Stimulated activated naive B cell treated with anti-CD40 and anti-IgM and Interleukin-4, amounts not matched to agents 10 μg/mL and 1 μg/mL and 100 μg/mL, for 72 hours (primary cell): ENCODE data around the gene BDKRB2.

Source experiments
- ATAC-seq, 2 donors: fragments of 150-1000 bp; cut with Tn5 transposase; replicated peaks; 2 replicates each; pipeline ENCODE4 v1.10.0; 2021; ENCODE audit warnings: moderate library complexity in 1 of 2
- DNase-seq: peaks from one replicate; pipeline ENCODE4 v3.0.0; 2021
- H3K27ac Mint-ChIP-seq: one replicate; pipeline ENCODE4 v1.8.0; 2022; ENCODE audit warnings: mild to moderate bottlenecking, mixed read lengths
- H3K27me3 Mint-ChIP-seq, 2 donors: one replicate each; pipeline ENCODE4 v1.8.0; 2022; ENCODE audit warnings: mixed read lengths in 2 of 2
- H3K36me3 Mint-ChIP-seq, 2 donors: one replicate each; pipeline ENCODE4 v1.8.0; 2022; ENCODE audit warnings: mixed read lengths in 2 of 2, mild to moderate bottlenecking in 1 of 2
- H3K4me1 Mint-ChIP-seq, 2 donors: one replicate each; pipeline ENCODE4 v1.8.0; 2022; ENCODE audit warnings: mixed read lengths in 2 of 2, mild to moderate bottlenecking in 1 of 2
- H3K4me3 Mint-ChIP-seq, 2 donors: one replicate each; pipeline ENCODE4 v1.8.0; 2022; ENCODE audit warnings: mild to moderate bottlenecking in 2 of 2, mixed read lengths in 2 of 2, moderate library complexity in 1 of 2
- H3K9me3 Mint-ChIP-seq, 2 donors: one replicate each; pipeline ENCODE4 v1.8.0; 2022; ENCODE audit warnings: mixed read lengths in 2 of 2, mild to moderate bottlenecking in 1 of 2

The BDKRB2 gene

DNA sequence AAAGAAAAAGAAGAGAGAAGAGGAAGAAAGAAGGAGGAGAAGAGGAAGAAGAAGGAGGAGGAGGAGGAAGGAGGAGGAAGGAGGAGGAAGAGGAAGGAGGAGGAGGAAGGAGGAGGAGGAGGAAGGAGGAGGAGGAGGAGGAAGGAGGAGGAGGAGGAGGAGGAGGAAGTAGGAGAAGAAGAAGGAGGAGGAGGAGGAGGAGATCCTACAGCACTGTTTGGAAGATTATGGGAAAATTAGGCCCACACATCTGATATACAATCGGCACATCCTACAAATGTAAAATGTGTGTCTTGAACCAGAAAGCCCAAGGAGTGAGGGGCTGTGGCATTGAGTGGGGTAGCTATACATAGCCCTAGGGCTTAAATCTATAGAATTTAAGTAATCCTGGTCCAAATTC lies 12.0 kb downstream of the BDKRB2 start:
- Mint-ChIP-seq H3K4me3 (no peak overlapping the region), H3K36me3 (no peaks in the 10 kb centered on the region), H3K4me1 (no peaks in the 10 kb centered on the region), H3K27ac (no peak overlapping the region), H3K9me3 (peaks cover 4 to 6% of the 10 kb centered on the region in 2 donors), H3K27me3 (peaks cover 33 to 41% of the 10 kb centered on the region in 2 donors)
- DNase-seq (no peak), ATAC-seq (no peak)

- H3K9me3 Mint-ChIP-seq, result peaks cover under 1% of the 10 kb centered on the region in 2 donors
- no peak overlapping the region for H3K27ac Mint-ChIP-seq
- no peaks in the 10 kb centered on the region for H3K4me1 Mint-ChIP-seq
- no peak for DNase-seq
- H3K36me3 Mint-ChIP-seq, result no peaks in the 10 kb centered on the region
- ATAC-seq, result no peak
- no peak overlapping the region for H3K4me3 Mint-ChIP-seq
- peaks cover 30 to 41% of the 10 kb centered on the region in 2 donors for H3K27me3 Mint-ChIP-seq
Observed at GRCh38 chr14:96217376-96217913, 12.8 kb downstream of the BDKRB2 start.

DNA sequence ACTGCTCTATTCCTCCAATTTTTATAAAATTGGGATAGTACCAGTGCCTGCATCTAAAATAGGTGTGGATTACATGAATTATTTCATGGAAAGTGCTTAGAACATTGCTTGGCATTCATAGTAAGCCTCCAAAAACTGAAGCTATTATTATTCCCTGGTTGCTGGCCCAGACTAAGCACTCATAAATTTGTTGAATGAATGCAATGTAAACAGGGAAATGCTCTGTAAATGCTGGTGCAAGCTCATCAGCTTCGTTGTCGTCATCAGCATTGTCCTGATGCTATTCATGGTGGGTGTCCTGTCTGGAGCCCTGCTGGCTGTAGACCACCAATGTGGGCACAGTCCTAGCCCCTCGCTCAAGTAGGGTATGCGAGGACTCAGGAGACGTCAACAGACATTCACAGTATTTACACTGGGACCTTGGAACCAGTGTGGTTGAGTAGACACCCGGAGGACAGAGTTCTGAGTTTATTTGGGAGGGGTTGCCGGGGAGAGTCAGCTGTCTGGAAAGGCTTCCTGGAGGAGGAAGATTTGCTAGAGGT lies 16.5 kb downstream of the BDKRB2 start:
- no peaks in the 10 kb centered on the region for H3K36me3 Mint-ChIP-seq
- ATAC-seq (no peak), DNase-seq (no peak)

GRCh38 chr14:96221841-96222240 lies 17.2 kb downstream of the BDKRB2 start:
- peaks cover 12 to 19% of the 10 kb centered on the region in 2 donors for H3K27me3 Mint-ChIP-seq
- DNase-seq (no peak), ATAC-seq (no peak)
- no peaks in the 10 kb centered on the region for H3K36me3 Mint-ChIP-seq
- no peak overlapping the region for H3K4me3 Mint-ChIP-seq
- no peak overlapping the region for H3K27ac Mint-ChIP-seq
- H3K4me1 Mint-ChIP-seq, result no peaks in the 10 kb centered on the region
- no peaks in the 10 kb centered on the region for H3K9me3 Mint-ChIP-seq

More for the DNA sequence above, 16.5 kb downstream of the BDKRB2 start:
- Mint-ChIP-seq H3K27ac (no peak overlapping the region), H3K27me3 (peaks cover 17 to 19% of the 10 kb centered on the region in 2 donors), H3K4me1 (no peaks in the 10 kb centered on the region), H3K4me3 (no peak overlapping the region), H3K9me3 (no peaks in the 10 kb centered on the region)

GRCh38 chr14:96224480-96225096 lies 19.9 kb downstream of the BDKRB2 start:
- ATAC-seq (no peak), DNase-seq (no peak)
- Mint-ChIP-seq H3K27me3 (peaks cover 30 to 31% of the 10 kb centered on the region in 2 donors), H3K4me3 (no peak overlapping the region), H3K36me3 (peaks cover 0 to 4% of the 10 kb centered on the region in 2 donors), H3K9me3 (peaks cover 10 to 12% of the 10 kb centered on the region in 2 donors), H3K4me1 (no peaks in the 10 kb centered on the region), H3K27ac (no peak overlapping the region)

DNA sequence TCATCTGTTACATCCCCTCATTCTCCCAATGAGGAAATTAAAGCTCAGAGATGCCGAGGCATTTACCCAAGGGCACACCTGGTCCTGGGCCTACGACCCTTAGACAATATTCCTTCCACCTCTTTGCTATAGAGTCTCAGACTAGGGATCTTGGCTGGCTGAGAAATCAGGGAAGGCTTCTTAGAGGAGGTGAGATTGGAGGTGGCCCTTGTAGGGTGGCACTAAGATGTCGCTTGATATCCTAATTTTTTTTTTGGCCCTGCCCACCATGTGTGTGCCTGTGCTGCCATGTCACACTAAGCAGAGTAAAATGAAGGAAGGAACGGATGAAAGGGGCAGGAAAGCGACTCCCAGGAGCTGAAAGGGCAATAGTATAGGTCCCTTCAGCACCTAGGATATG lies 20.6 kb downstream of the BDKRB2 start:
- Mint-ChIP-seq H3K27me3 (peaks cover 28 to 33% of the 10 kb centered on the region in 2 donors), H3K4me1 (no peaks in the 10 kb centered on the region), H3K27ac (no peak overlapping the region)

DNA sequence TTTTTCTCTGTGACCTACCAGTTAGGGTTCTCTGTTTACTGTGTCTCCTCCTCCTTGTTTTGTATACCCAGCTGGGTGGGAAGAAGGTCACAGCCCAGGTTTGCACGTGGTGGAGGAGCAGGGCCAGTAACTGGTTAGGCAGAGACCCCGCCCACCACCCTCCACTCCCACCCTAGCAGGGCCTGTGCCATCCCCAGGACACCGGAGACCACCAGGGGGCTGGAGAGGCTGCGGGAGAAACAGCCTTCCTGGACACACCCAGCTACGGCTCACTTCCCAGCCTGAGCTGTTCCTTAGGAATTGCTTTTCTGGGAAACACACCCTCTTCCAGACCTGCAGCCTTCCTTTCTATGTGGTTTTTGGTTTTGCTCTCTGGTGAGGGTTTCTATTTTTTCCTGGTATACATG lies 21.1 kb downstream of the BDKRB2 start:
- Mint-ChIP-seq H3K36me3 (peaks cover 0 to 4% of the 10 kb centered on the region in 2 donors), H3K9me3 (peaks cover 10 to 12% of the 10 kb centered on the region in 2 donors), H3K4me1 (no peaks in the 10 kb centered on the region), H3K4me3 (no peak overlapping the region), H3K27me3 (peaks cover 24 to 27% of the 10 kb centered on the region in 2 donors), H3K27ac (no peak overlapping the region)
- ATAC-seq (no peak), DNase-seq (no peak)

More for the DNA sequence above, 20.6 kb downstream of the BDKRB2 start:
- peaks cover 0 to 4% of the 10 kb centered on the region in 2 donors for H3K36me3 Mint-ChIP-seq
- no peak overlapping the region for H3K4me3 Mint-ChIP-seq
- DNase-seq (no peak), ATAC-seq (no peak)
- peaks cover 10 to 12% of the 10 kb centered on the region in 2 donors for H3K9me3 Mint-ChIP-seq

GRCh38 chr14:96227428-96227827 lies 22.8 kb downstream of the BDKRB2 start:
- Mint-ChIP-seq H3K27ac (no peak overlapping the region), H3K27me3 (peaks cover 16 to 21% of the 10 kb centered on the region in 2 donors), H3K36me3 (peaks cover 0 to 4% of the 10 kb centered on the region in 2 donors), H3K4me1 (no peaks in the 10 kb centered on the region), H3K4me3 (no peak overlapping the region), H3K9me3 (peaks cover 10 to 12% of the 10 kb centered on the region in 2 donors)
- DNase-seq (no peak), ATAC-seq (no peak)

DNA sequence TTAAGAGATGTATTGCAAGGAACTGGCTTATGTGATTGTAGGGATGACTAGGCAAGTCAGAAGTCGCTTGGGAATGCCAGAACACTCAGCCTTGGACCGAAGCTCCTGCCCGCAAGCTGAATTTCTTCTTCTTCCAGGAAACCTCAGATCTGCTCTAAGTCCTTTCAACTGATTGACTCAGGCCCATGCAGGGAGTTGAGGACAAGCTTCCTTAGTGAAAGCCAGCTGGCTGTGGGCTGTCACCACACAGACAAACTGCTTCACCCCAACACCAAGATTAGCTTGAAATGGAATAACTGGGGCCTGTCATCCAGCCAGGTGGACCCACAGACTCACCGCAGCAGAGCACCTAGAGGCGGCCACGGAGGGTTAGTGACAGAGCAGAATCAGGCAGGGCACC lies 24.7 kb downstream of the BDKRB2 start:
- H3K9me3 Mint-ChIP-seq, result peaks cover 10 to 12% of the 10 kb centered on the region in 2 donors
- peaks cover 16 to 21% of the 10 kb centered on the region in 2 donors for H3K27me3 Mint-ChIP-seq
- no peaks in the 10 kb centered on the region for H3K4me1 Mint-ChIP-seq
- ATAC-seq (no peak), DNase-seq (no peak)
- no peak overlapping the region for H3K27ac Mint-ChIP-seq
- peaks cover 0 to 4% of the 10 kb centered on the region in 2 donors for H3K36me3 Mint-ChIP-seq
- H3K4me3 Mint-ChIP-seq, result no peak overlapping the region

DNA sequence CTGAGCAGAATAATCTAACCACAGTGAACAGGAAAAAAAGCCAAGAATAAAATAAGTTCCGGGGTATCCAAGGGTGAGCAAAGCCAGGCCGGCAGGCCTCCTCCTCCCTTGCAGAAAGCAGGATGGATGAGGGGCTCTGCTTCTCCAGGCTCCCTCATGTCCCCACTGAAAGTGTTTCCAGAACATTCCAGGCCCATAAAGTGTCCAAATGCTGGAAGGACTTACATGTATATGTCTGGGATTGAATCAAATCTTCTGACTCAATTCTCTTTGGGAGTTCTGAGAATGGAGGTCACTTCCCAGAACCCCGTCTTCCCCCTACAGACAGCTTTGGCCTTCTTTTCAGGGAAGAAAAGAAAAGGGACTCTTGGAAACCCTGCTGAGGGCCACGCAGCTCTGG lies 26.4 kb downstream of the BDKRB2 start:
- H3K27me3 Mint-ChIP-seq, result peaks cover 18 to 21% of the 10 kb centered on the region in 2 donors
- no peak overlapping the region for H3K27ac Mint-ChIP-seq
- no peak for DNase-seq
- no peak overlapping the region for H3K4me3 Mint-ChIP-seq
- H3K9me3 Mint-ChIP-seq, result peaks cover 10 to 12% of the 10 kb centered on the region in 2 donors
- peaks cover 0 to 4% of the 10 kb centered on the region in 2 donors for H3K36me3 Mint-ChIP-seq
- ATAC-seq, result no peak
- H3K4me1 Mint-ChIP-seq, result no peaks in the 10 kb centered on the region

- ATAC-seq (no peak), DNase-seq (no peak)
- H3K4me1 Mint-ChIP-seq, result no peaks in the 10 kb centered on the region
- H3K27me3 Mint-ChIP-seq, result peaks cover 18 to 21% of the 10 kb centered on the region in 2 donors
- H3K4me3 Mint-ChIP-seq, result no peak overlapping the region
- H3K9me3 Mint-ChIP-seq, result peaks cover 10 to 12% of the 10 kb centered on the region in 2 donors
- peaks cover 0 to 4% of the 10 kb centered on the region in 2 donors for H3K36me3 Mint-ChIP-seq
- no peak overlapping the region for H3K27ac Mint-ChIP-seq
Observed at GRCh38 chr14:96231526-96232130, 27.0 kb downstream of the BDKRB2 start.

GRCh38 chr14:96232506-96232905 lies 27.9 kb downstream of the BDKRB2 start:
- peaks cover 0 to 4% of the 10 kb centered on the region in 2 donors for H3K36me3 Mint-ChIP-seq
- H3K4me1 Mint-ChIP-seq, result no peaks in the 10 kb centered on the region
- H3K27ac Mint-ChIP-seq, result no peak overlapping the region
- no peak for DNase-seq
- H3K27me3 Mint-ChIP-seq, result peaks cover 15 to 17% of the 10 kb centered on the region in 2 donors
- H3K4me3 Mint-ChIP-seq, result no peak overlapping the region
- ATAC-seq, result no peak
- H3K9me3 Mint-ChIP-seq, result peaks cover 8 to 10% of the 10 kb centered on the region in 2 donors

DNA sequence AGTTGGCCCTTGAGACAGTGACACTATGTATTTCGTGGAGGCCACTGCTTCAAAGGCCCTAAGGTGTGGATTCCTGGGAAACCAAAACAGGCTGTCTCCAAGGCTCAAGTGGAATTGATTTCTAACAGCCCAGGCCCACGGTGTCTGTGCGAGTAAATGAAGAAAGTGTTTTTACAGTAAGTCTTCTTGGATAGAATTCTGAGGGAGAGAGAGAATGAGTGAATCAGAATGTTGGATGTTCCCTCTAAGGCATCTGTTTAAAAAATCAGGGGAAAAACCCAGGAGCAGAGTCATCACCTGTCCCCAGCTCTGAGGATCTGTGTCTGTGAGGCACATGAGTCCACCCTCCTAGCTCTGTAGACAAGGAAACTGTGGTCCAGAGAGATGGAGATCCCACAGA lies 29.0 kb downstream of the BDKRB2 start:
- Mint-ChIP-seq H3K9me3 (peaks cover 0 to under 1% of the 10 kb centered on the region in 2 donors), H3K27me3 (peaks cover 5 to 7% of the 10 kb centered on the region in 2 donors), H3K4me1 (no peaks in the 10 kb centered on the region), H3K36me3 (no peaks in the 10 kb centered on the region), H3K4me3 (no peak overlapping the region), H3K27ac (no peak overlapping the region)
- DNase-seq (no peak), ATAC-seq (no peak)

- Mint-ChIP-seq H3K27ac (no peak overlapping the region), H3K36me3 (no peaks in the 10 kb centered on the region), H3K4me1 (no peaks in the 10 kb centered on the region), H3K4me3 (no peak overlapping the region), H3K9me3 (no peaks in the 10 kb centered on the region), H3K27me3 (peaks cover 0 to 5% of the 10 kb centered on the region in 2 donors)
- ATAC-seq, result no peak
- DNase-seq, result no peak
Observed at GRCh38 chr14:96235426-96235825, 30.8 kb downstream of the BDKRB2 start.
